ENCODE measurements around the gene MSI2.

The MSI2 gene

GRCh38 chr17:57368637-57369336 is 112.5 kb downstream of the MSI2 start:
- H3F3A ChIP-seq (ENCODE audit: low read depth) = peaks cover 4% of the 10 kb centered on the region; the same call in 1 of the 2 replicates
- peaks cover 3% of the 10 kb centered on the region; the same call in 1 of the 2 replicates for H3K9me3 ChIP-seq (ENCODE audit: insufficient read depth, low read depth, low read length)
- H3K36me3 ChIP-seq (ENCODE audit: insufficient read depth, low read length) = peaks cover 49% of the 10 kb centered on the region; the same call in 1 of the 2 replicates
- H3K27me3 ChIP-seq (ENCODE audit: insufficient read depth, low read length, poor library complexity, severe bottlenecking) = no peaks in the 10 kb centered on the region
- no peak overlapping the region for H3K4me3 ChIP-seq (ENCODE audit: low read length, poor library complexity, severe bottlenecking)
- H3K9ac ChIP-seq (ENCODE audit: low read depth, low read length, poor library complexity, severe bottlenecking) = no peak overlapping the region
- TF ChIP-seq CTCF (conservative IDR thresholded peaks at IDR 0.05; ENCODE audit: low read length) (no peak), EZH2phosphoT487 (IDR thresholded peaks at IDR 0.05; ENCODE audit: borderline replicate concordance) (no peak)
- no peaks in the 10 kb centered on the region for H3K9me2 ChIP-seq (replicated peaks; ENCODE audit: low read depth, low read length)
- peaks cover 79% of the 10 kb centered on the region for H4K20me1 ChIP-seq (ENCODE audit: insufficient read depth, low read length, poor library complexity, severe bottlenecking)
- H2AFZ ChIP-seq (ENCODE audit: low read length) = no peak overlapping the region
- no peak overlapping the region for H3K4me2 ChIP-seq (ENCODE audit: low read depth, low read length, poor library complexity, severe bottlenecking)
- H3K79me2 ChIP-seq (ENCODE audit: insufficient read depth, low read length) = peaks cover 96% of the 10 kb centered on the region
- peaks cover 34% of the 10 kb centered on the region for H3K4me1 ChIP-seq (ENCODE audit: insufficient read depth, low read length, poor library complexity, severe bottlenecking)

GRCh38 chr17:57369509-57369945 is 113.2 kb downstream of the MSI2 start:
- Histone ChIP-seq H2AFZ (ENCODE audit: low read length) (no peak overlapping the region), H3K9me3 (ENCODE audit: insufficient read depth, low read depth, low read length) (peaks cover 8% of the 10 kb centered on the region; the same call in 1 of the 2 replicates), H3K9me2 (replicated peaks; ENCODE audit: low read depth, low read length) (no peaks in the 10 kb centered on the region), H3K79me2 (ENCODE audit: insufficient read depth, low read length) (peaks cover 96% of the 10 kb centered on the region), H3K9ac (ENCODE audit: low read depth, low read length, poor library complexity, severe bottlenecking) (no peak overlapping the region), H3K27me3 (ENCODE audit: insufficient read depth, low read length, poor library complexity, severe bottlenecking) (no peaks in the 10 kb centered on the region), H3K4me2 (ENCODE audit: low read depth, low read length, poor library complexity, severe bottlenecking) (no peak overlapping the region), H3F3A (ENCODE audit: low read depth) (peaks cover 4% of the 10 kb centered on the region; the same call in 1 of the 2 replicates), H3K36me3 (ENCODE audit: insufficient read depth, low read length) (peaks cover 54% of the 10 kb centered on the region; the same call in 1 of the 2 replicates), H3K4me3 (ENCODE audit: low read length, poor library complexity, severe bottlenecking) (no peak overlapping the region), H3K4me1 (ENCODE audit: insufficient read depth, low read length, poor library complexity, severe bottlenecking) (peaks cover 27% of the 10 kb centered on the region), H4K20me1 (ENCODE audit: insufficient read depth, low read length, poor library complexity, severe bottlenecking) (peaks cover 71% of the 10 kb centered on the region)
- TF ChIP-seq CTCF (conservative IDR thresholded peaks at IDR 0.05; ENCODE audit: low read length) (no peak), EZH2phosphoT487 (IDR thresholded peaks at IDR 0.05; ENCODE audit: borderline replicate concordance) (no peak)

- Histone ChIP-seq H4K20me1 (ENCODE audit: insufficient read depth, low read length, poor library complexity, severe bottlenecking) (peaks cover 69% of the 10 kb centered on the region), H3K9me2 (replicated peaks; ENCODE audit: low read depth, low read length) (no peaks in the 10 kb centered on the region), H3K36me3 (ENCODE audit: insufficient read depth, low read length) (peaks cover 56% of the 10 kb centered on the region; the same call in 1 of the 2 replicates), H3F3A (ENCODE audit: low read depth) (peaks cover 4% of the 10 kb centered on the region; the same call in 1 of the 2 replicates), H3K9me3 (ENCODE audit: insufficient read depth, low read depth, low read length) (peaks cover 8% of the 10 kb centered on the region; the same call in 1 of the 2 replicates), H2AFZ (ENCODE audit: low read length) (no peak overlapping the region), H3K79me2 (ENCODE audit: insufficient read depth, low read length) (peaks cover 96% of the 10 kb centered on the region), H3K27me3 (ENCODE audit: insufficient read depth, low read length, poor library complexity, severe bottlenecking) (no peaks in the 10 kb centered on the region), H3K9ac (ENCODE audit: low read depth, low read length, poor library complexity, severe bottlenecking) (no peak overlapping the region), H3K4me2 (ENCODE audit: low read depth, low read length, poor library complexity, severe bottlenecking) (no peak overlapping the region), H3K4me3 (ENCODE audit: low read length, poor library complexity, severe bottlenecking) (no peak overlapping the region), H3K4me1 (ENCODE audit: insufficient read depth, low read length, poor library complexity, severe bottlenecking) (peaks cover 21% of the 10 kb centered on the region)
- no peak for TF ChIP-seq EZH2phosphoT487 (IDR thresholded peaks at IDR 0.05; ENCODE audit: borderline replicate concordance)
- no peak for TF ChIP-seq CTCF (conservative IDR thresholded peaks at IDR 0.05; ENCODE audit: low read length)
These were observed 113.8 kb downstream of the MSI2 start for GRCh38 chr17:57370037-57370581.
